HG03045 (cell line): Measurements from ENCODE around the gene FGF21.
A peak's percentile ranks its signal among the peaks of the same experiment; 100 is the strongest.

ENCODE experiments used
- ATAC-seq: cut with Tn5 transposase; IDR thresholded peaks from one replicate; pipeline ENCODE4 v1.9.1; 2021; ENCODE audit warnings: mild to moderate bottlenecking, moderate library complexity; ENCODE audit not compliant: unreplicated experiment

Gene FGF21

GRCh38 chr19:48728911-48729664 is 26.2 kb upstream of the FGF21 start:
- no peak for ATAC-seq

- ATAC-seq = no peak
Measured at GRCh38 chr19:48731452-48731851, 23.9 kb upstream of the FGF21 start.

GRCh38 chr19:48734625-48735024 is 20.7 kb upstream of the FGF21 start:
- no peak for ATAC-seq

DNA sequence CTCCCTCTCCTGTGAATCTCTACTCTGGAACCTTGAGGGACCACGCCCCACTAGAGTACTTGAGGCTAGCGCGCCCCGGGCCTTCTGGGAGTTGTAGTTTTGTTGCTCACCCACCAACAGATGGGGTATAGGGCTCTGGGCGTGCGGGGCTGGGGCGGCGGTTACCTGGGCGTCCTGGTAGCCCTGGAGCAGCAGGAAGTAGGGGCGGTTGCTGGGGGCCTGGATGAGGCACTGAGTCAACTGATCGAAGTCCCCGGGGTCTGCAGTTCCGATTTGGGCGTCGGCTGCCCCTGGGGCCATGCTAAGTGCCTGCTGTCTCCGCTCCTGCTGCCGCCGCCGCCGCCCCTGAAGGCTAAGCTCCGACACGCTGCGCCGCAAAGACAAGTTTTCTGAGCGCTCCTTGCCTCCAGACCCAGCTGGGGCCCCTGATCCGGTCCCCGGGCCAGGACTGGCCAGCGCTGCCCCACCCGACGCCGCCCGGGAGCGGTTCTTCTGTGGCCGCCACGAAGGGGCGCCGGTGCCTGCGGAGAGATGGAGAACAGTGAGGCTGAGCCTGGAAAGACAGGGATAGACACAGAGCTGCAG is 20.2 kb upstream of the FGF21 start:
- ATAC-seq = no peak

- no peak for ATAC-seq
Measured at GRCh38 chr19:48737360-48737998, 17.8 kb upstream of the FGF21 start.

GRCh38 chr19:48738557-48739403 is 16.5 kb upstream of the FGF21 start:
- ATAC-seq = peak; percentile 64

GRCh38 chr19:48739404-48740163 is 15.7 kb upstream of the FGF21 start:
- ATAC-seq = no peak

DNA sequence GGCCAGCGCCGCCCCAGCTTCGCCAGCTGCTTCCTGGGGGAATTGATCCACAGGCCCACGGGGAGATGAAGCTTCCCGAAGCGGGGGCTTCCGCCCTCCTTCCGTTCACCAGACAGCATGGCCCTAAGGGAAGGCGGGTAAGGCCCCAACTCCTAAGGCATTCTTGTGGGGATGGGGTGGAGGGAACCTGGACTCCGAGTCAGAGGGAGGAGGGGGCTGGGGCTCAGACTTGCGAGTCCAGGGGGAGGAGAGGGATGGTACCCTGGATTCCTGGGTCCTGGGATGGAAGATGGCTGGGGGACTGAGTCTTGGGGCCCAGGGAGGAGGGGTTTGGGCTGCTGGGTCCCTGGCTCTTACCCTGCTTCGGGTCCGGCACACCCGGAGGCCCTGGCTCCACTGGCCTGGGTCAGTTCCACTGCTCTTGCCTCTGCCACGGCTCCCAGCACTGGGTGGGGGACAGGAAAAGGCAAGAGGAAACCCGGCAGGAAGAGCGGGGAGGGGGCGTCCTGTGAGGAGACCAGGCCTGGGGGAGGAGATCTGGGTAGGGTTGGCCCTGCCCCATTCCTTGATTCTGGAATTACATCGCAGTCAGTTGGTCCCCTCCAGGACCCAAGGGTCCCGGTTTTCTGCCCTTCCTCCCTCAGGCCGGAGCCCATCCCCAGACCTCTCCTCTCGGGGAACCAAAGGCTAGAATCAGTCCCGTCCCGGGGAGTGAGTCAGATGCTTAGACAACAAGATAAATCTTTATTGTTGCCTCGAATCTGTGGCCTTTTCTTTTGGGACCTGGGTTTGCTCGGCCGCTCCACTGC is 15.0 kb upstream of the FGF21 start, which contains the start of gene RASIP1:
Gene RASIP1 (minus strand): TSS at position 447 of the 809 bp plus-strand sequence. CDS start 328 bp downstream, at position 119.
- no peak for ATAC-seq

- no peak for ATAC-seq
Measured at GRCh38 chr19:48741129-48741999, 14.0 kb upstream of the FGF21 start.

GRCh38 chr19:48742096-48742495 is 13.2 kb upstream of the FGF21 start:
- ATAC-seq = no peak

- no peak for ATAC-seq
Measured at GRCh38 chr19:48745208-48745995, 9.9 kb upstream of the FGF21 start.

GRCh38 chr19:48746110-48746509 is 9.2 kb upstream of the FGF21 start:
- no peak for ATAC-seq

GRCh38 chr19:48746738-48747575 is 8.4 kb upstream of the FGF21 start, which contains the start of gene IZUMO1:
IZUMO1 (minus strand) TSS chr19:48746909; CDS start chr19:48745859, 1,050 bp downstream.
- ATAC-seq = no peak

DNA sequence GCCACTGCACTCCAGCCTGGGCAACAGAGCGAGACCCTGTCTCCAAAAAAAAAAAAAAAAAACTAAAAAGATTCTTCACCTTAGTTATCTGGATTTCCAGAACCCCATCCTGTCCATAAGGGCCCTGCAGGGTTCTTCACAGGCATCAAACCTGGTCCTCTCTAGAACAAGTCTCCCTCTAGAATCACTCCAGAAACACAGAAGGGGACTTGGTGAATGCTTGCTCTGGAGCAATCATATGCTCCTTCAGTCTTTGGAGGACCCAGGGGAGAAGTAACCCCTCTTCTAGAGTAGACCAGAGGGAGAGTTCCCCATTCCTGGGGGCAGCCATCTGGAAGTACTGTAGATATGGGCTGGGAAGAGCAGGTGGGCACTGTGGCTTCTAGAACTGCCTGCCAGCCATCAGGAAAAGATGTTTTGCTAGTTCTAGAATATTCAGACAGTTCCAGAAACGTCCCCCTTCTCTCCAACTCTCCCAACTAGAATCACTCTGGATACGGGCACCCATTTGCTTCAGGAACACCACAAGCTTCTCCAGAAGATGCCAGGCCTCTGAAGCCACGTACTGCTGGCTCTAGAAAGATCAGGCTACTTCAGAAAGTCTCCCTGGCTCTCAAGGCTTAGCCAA is 5.6 kb upstream of the FGF21 start:
- ATAC-seq = no peak

DNA sequence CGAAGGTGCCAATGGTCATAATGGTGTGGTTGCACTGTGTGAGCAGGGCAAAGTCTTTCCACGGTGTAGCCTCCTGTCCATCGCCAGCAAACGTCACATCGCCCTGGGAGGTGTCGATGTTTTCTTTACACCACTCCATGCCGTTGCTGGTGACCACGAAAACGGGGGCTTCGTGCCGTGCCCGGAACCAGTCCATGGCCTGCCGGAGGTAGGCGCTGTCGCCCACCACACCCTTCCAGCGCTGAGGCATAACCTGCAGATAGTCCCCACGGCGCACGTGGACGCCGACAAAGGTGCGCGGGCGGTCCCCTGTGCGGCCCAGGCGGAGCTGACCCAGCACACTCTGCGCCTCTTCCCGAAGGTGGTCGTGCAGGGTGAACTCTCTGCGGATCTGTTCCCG is 5.0 kb upstream of the FGF21 start:
- no peak for ATAC-seq

GRCh38 chr19:48750771-48751504 is 4.4 kb upstream of the FGF21 start:
- ATAC-seq = no peak
